ENCODE data around the gene FANCC. TPM values are rescaled to one million over a fixed set of nuclear protein-coding genes. Genes with fewer than 3 reads are reported as not detected.

Gene FANCC
- total and polyA plus RNA-seq, 2 experiments from 2014 or later = 11.9 to 14.0 TPM

- Histone ChIP-seq H3K4me3 (no peak overlapping the region), H3K9me3 (ENCODE audit: low read depth) (no peaks in the 10 kb centered on the region), H3K4me1 (ENCODE audit: low read depth) (no peaks in the 10 kb centered on the region), H3K36me3 (no peaks in the 10 kb centered on the region), H3K27ac (no peak overlapping the region), H3K27me3 (no peaks in the 10 kb centered on the region)
- no peak for TF ChIP-seq CTCF (IDR thresholded peaks at IDR 0.05; ENCODE audit: low read depth, low read length)
- DNase-seq (ENCODE audit: low read depth in 1 of 2, low spot score in 1 of 2) = no peak
Measured at GRCh38 chr9:95306819-95307218, 10.7 kb downstream of the FANCC start.

DNA sequence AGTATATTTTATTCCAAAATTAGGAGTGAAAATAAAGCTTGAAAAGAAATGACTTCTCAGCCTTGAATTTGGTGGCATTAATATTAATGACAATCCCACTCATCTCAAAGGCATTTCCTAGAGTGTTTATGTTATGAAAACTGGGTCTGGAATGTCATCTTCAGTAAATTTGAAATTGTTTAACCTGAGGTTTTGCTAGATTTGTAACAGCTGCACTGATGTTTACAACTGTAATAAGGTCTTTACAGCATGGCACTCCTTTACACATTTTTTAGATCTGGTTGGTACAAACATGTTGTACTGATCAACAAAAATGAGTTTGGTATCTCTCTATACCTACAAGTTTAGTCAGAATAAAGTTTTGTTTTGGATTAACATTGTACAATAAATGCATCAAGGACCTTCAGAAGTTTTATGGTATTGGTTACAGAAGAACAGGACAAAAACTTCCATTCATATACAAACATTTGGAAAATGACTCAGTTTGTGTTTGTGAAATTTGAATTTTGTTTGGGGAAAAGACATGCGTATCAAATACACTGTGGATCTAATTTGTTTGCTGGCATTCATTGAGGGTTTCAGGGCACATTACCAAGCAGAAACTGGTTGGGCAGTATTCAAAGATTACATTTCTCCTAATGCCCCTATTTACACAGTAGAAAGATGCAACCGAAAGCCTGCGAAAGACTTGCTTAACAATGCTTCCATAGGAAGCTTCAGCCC is 11.6 kb downstream of the FANCC start:
- Histone ChIP-seq H3K4me1 (ENCODE audit: low read depth) (no peaks in the 10 kb centered on the region), H3K27ac (no peak overlapping the region), H3K9me3 (ENCODE audit: low read depth) (no peaks in the 10 kb centered on the region), H3K27me3 (no peaks in the 10 kb centered on the region), H3K36me3 (no peaks in the 10 kb centered on the region), H3K4me3 (no peak overlapping the region)
- no peak for TF ChIP-seq CTCF (IDR thresholded peaks at IDR 0.05; ENCODE audit: low read depth, low read length)
- no peak for DNase-seq (ENCODE audit: low read depth in 1 of 2, low spot score in 1 of 2)

GRCh38 chr9:95302479-95302878 is 15.0 kb downstream of the FANCC start:
- Histone ChIP-seq H3K36me3 (no peaks in the 10 kb centered on the region), H3K4me1 (ENCODE audit: low read depth) (peaks cover 1% of the 10 kb centered on the region), H3K4me3 (no peak overlapping the region), H3K27ac (peak overlapping the region; percentile 39), H3K27me3 (no peaks in the 10 kb centered on the region), H3K9me3 (ENCODE audit: low read depth) (no peaks in the 10 kb centered on the region)
- TF ChIP-seq CTCF (IDR thresholded peaks at IDR 0.05; ENCODE audit: low read depth, low read length) = no peak
- DNase-seq (ENCODE audit: low read depth in 1 of 2, low spot score in 1 of 2) = no peak

DNA sequence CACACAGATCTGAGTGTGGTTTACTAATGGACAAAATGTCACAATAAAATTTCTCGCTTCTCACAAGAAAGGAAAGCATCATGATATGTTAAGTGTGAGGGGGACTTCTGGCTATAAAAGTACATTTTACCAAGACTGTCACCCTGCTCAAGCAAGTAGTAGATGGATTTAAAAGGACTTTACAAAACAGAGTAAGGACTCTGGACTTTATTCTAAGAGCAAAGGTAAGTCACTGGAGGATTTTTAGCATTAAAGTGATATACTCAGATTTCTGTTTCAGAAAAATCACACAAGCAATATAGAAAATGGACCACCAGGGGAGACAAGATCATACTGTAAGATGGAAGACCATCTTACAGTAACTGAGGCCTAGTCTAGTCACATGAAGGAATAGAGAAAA is 19.7 kb downstream of the FANCC start:
- Histone ChIP-seq H3K27ac (no peak overlapping the region), H3K36me3 (no peaks in the 10 kb centered on the region), H3K27me3 (no peaks in the 10 kb centered on the region), H3K4me3 (no peak overlapping the region), H3K4me1 (ENCODE audit: low read depth) (peaks cover 11% of the 10 kb centered on the region), H3K9me3 (ENCODE audit: low read depth) (no peaks in the 10 kb centered on the region)
- DNase-seq (ENCODE audit: low read depth in 1 of 2, low spot score in 1 of 2) = no peak
- no peak for TF ChIP-seq CTCF (IDR thresholded peaks at IDR 0.05; ENCODE audit: low read depth, low read length)

GRCh38 chr9:95297316-95297715 is 20.2 kb downstream of the FANCC start:
- no peak for TF ChIP-seq CTCF (IDR thresholded peaks at IDR 0.05; ENCODE audit: low read depth, low read length)
- Histone ChIP-seq H3K9me3 (ENCODE audit: low read depth) (no peaks in the 10 kb centered on the region), H3K4me1 (ENCODE audit: low read depth) (peaks cover 11% of the 10 kb centered on the region), H3K4me3 (no peak overlapping the region), H3K36me3 (no peaks in the 10 kb centered on the region), H3K27ac (no peak overlapping the region), H3K27me3 (no peaks in the 10 kb centered on the region)
- DNase-seq (ENCODE audit: low read depth in 1 of 2, low spot score in 1 of 2) = no peak
